SK-N-SH (cell line): ENCODE results near the gene PTPN6.

Experiments
- CHD2 ChIP-seq: fragments of 150-350 bp; IDR thresholded peaks from 2 replicates; pipeline ENCODE4 v1.6.1; 2018; ENCODE audit warnings: low read length; ENCODE audit not compliant: partially characterized antibody
- CTCF ChIP-seq: fragments of 200-600 bp; sonication (generic); IDR thresholded peaks from 2 replicates; pipeline ENCODE4 v1.6.1; 2017; ENCODE audit warnings: antibody characterized with exemption, mild to moderate bottlenecking, moderate library complexity
- EP300 ChIP-seq, 2 experiments: IDR thresholded peaks; 2 replicates each; pipeline versions ENCODE4 v1.4.0 to v1.6.1; 2012; ENCODE audit warnings: borderline replicate concordance in 1 of 2, low read depth in 1 of 2, low read length in 1 of 2
- GABPA ChIP-seq: IDR thresholded peaks from 2 replicates; pipeline ENCODE4 v1.4.0; 2012; ENCODE audit warnings: low read depth, mild to moderate bottlenecking
- JUND ChIP-seq: IDR thresholded peaks from 2 replicates; pipeline ENCODE4 v1.4.0; 2012
- MXI1 ChIP-seq: IDR thresholded peaks from 2 replicates; pipeline ENCODE4 v1.6.1; 2012; ENCODE audit warnings: mild to moderate bottlenecking, low read depth, low read length, improper control_type of control experiment
- NRF1 ChIP-seq: IDR thresholded peaks from 2 replicates; pipeline ENCODE4 v1.6.1; 2012; ENCODE audit warnings: low read depth, mild to moderate bottlenecking, low read length
- POLR2AphosphoS5 ChIP-seq: IDR thresholded peaks from 2 replicates; pipeline ENCODE4 v1.6.1; 2012; ENCODE audit warnings: low read depth, low read length
- REST ChIP-seq: IDR thresholded peaks from 2 replicates; pipeline ENCODE4 v1.6.1; 2012; ENCODE audit warnings: mild to moderate bottlenecking, low read depth, low read length, moderate library complexity
- RFX5 ChIP-seq: IDR thresholded peaks from 2 replicates; pipeline ENCODE4 v1.6.1; 2012; ENCODE audit warnings: mild to moderate bottlenecking, improper control_type of control experiment, low read length
- RXRA ChIP-seq: IDR thresholded peaks from 2 replicates; pipeline ENCODE4 v1.4.0; 2012; ENCODE audit warnings: low read depth, mild to moderate bottlenecking, borderline replicate concordance
- TAF1 ChIP-seq: IDR thresholded peaks from 2 replicates; pipeline ENCODE4 v1.6.1; 2012; ENCODE audit warnings: low read depth, mild to moderate bottlenecking, low read length, moderate library complexity, borderline replicate concordance
- TCF12 ChIP-seq: IDR thresholded peaks from 2 replicates; pipeline ENCODE4 v1.4.0; 2012
- YY1 ChIP-seq: IDR thresholded peaks from 2 replicates; pipeline ENCODE4 v1.4.0; 2012; ENCODE audit warnings: low read depth, mild to moderate bottlenecking

- TF ChIP-seq CTCF (no peak), TAF1 (no peak), JUND (no peak), CHD2 (no peak), RFX5 (no peak), POLR2AphosphoS5 (no peak), GABPA (no peak), EP300 (IDR thresholded peaks at IDR 0.05; ENCODE audit: borderline replicate concordance in 1 of 2, low read depth in 1 of 2, low read length in 1 of 2) (no peak), RXRA (no peak), TCF12 (no peak), NRF1 (no peak), MXI1 (no peak), YY1 (no peak), REST (no peak)
Measured at GRCh38 chr12:6979021-6979420, 27.9 kb downstream of the PTPN6 start.
